Kidney (tissue), 14 donors: ENCODE measurements around the gene RBM19. TPM values are rescaled to one million over a fixed set of nuclear protein-coding genes. Genes with fewer than 3 reads are reported as not detected.

ENCODE experiments used
- DNase-seq, 5 donors: peaks; one replicate each; pipeline ENCODE4 v3.0.0-alpha.2; 2013 to 2020
- FAIRE-seq: peaks from 2 replicates; lab custom pipeline; 2012; peaks lifted over from hg19 to GRCh38; lab: Jason Lieb, UNC
- H3K27ac ChIP-seq, 2 donors: one replicate each; pipeline ENCODE4 v1.7.0; 2013; ENCODE audit warnings: low read depth in 2 of 2, low read length in 2 of 2, inconsistent platforms in 1 of 2
- H3K27me3 ChIP-seq: one replicate; pipeline ENCODE4 v1.7.1; 2013; ENCODE audit warnings: low read length, inconsistent platforms; ENCODE audit not compliant: control insufficient read depth, insufficient read depth
- H3K36me3 ChIP-seq, 3 donors: one replicate each; pipeline versions ENCODE4 v1.7.0 to v1.7.1; 2013; ENCODE audit warnings: low read length in 3 of 3, control low read depth in 1 of 3, inconsistent platforms in 1 of 3; ENCODE audit not compliant: insufficient read depth in 3 of 3, control insufficient read depth in 2 of 3
- H3K4me1 ChIP-seq, 3 donors: one replicate each; pipeline versions ENCODE4 v1.7.0 to v1.7.1; 2013; ENCODE audit warnings: low read length in 3 of 3, inconsistent platforms in 1 of 3, low read depth in 1 of 3; ENCODE audit not compliant: control insufficient read depth in 2 of 3, insufficient read depth in 2 of 3
- H3K4me3 ChIP-seq, 3 donors: one replicate each; pipeline versions ENCODE4 v1.7.0 to v1.8.1; 2013; ENCODE audit warnings: low read length in 3 of 3, control low read depth in 1 of 3, inconsistent platforms in 1 of 3
- H3K9ac ChIP-seq, 3 donors: one replicate each; pipeline versions ENCODE4 v1.7.0 to v1.7.1; 2013; ENCODE audit warnings: low read length in 3 of 3, control low read depth in 1 of 3, inconsistent platforms in 1 of 3
- H3K9me3 ChIP-seq, 3 donors: one replicate each; pipeline versions ENCODE4 v1.7.0 to v1.7.1; 2013; ENCODE audit warnings: low read length in 3 of 3, control low read depth in 1 of 3, inconsistent platforms in 1 of 3; ENCODE audit not compliant: control insufficient read depth in 2 of 3, insufficient read depth in 1 of 3
- intact Hi-C: fragments of 100-400 bp; cut with DNase I; formaldehyde crosslinking; loops from one replicate; pipeline ENCODE4 v1.11.1; 2022
- polyA plus RNA-seq: library from polyadenylated mRNA; stranded (reverse); fragments of 350-450 nt; fragmentation: Illumina TruSeq; extraction: RNeasy Lipid Tissue Mini Kit (QIAGEN cat#74804); gene quantifications from one replicate; pipeline ENCODE4 v1.2.3, GENCODE V29; 2014; ENCODE audit warnings: low read depth, low replicate concordance; ENCODE audit not compliant: insufficient read depth
- total RNA-seq: library from RNA; stranded (reverse); fragmentation: NEBNext Ultra II Directional; extraction: Animal tissue kit (Norgen Biotek cat#: 25700); gene quantifications from one replicate; pipeline ENCODE4 v1.2.1, GENCODE V29; 2021
- TF ChIP-seq, protein P1 (sequence below): IDR thresholded peaks from 3 replicates; pipeline ENCODE4 v1.5.1; 2012; ENCODE audit warnings: mild to moderate bottlenecking, moderate library complexity, borderline replicate concordance; ENCODE audit not compliant: insufficient read depth; ENCODE audit errors: extremely low read depth
- donor health status: control.
- donor health status: control.
- donor health status: control.
- donor health status: control.
- donor health status: control.
- donor health status: DM: yes; HTN: yes; CAD: no.
- donor health status: Normal renal cell carcinoma (clear cell type).

RBM19 gene
- total and polyA plus RNA-seq, 2 donors from 2014 or later, result 12.3 to 34.7 TPM

DNA sequence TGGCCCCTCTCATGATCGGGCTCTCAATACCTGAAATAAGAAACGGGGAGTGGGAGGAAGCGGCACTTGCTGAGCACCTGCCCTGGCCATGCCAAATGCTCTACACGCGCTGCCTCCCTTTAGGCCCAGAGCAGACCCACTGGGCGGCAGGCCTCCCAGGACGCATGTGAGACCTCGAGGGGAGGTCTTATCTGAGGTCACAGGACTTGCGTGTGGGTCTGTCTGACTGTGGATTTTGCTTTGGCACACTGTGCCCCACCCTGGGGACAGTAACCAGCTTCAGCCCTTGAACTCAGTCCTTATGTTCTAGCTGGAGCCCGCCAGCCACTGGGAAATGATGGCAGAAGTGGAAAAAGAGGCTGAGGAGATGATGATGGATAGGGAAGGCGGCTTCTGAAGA is 91.8 kb downstream of the RBM19 start:
- no peaks in the 10 kb centered on the region for H3K4me1 ChIP-seq
- FAIRE-seq (no peak), DNase-seq (no peak)
- H3K9ac ChIP-seq, result no peak overlapping the region
- no peaks in the 10 kb centered on the region for H3K36me3 ChIP-seq
- intact Hi-C loops, result no loop called here
- TF ChIP-seq, protein P1, sequence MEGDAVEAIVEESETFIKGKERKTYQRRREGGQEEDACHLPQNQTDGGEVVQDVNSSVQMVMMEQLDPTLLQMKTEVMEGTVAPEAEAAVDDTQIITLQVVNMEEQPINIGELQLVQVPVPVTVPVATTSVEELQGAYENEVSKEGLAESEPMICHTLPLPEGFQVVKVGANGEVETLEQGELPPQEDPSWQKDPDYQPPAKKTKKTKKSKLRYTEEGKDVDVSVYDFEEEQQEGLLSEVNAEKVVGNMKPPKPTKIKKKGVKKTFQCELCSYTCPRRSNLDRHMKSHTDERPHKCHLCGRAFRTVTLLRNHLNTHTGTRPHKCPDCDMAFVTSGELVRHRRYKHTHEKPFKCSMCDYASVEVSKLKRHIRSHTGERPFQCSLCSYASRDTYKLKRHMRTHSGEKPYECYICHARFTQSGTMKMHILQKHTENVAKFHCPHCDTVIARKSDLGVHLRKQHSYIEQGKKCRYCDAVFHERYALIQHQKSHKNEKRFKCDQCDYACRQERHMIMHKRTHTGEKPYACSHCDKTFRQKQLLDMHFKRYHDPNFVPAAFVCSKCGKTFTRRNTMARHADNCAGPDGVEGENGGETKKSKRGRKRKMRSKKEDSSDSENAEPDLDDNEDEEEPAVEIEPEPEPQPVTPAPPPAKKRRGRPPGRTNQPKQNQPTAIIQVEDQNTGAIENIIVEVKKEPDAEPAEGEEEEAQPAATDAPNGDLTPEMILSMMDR, result no peak
- no peaks in the 10 kb centered on the region for H3K27me3 ChIP-seq
- no peak overlapping the region for H3K4me3 ChIP-seq
- no peak overlapping the region for H3K27ac ChIP-seq
- H3K9me3 ChIP-seq, result no peaks in the 10 kb centered on the region

DNA sequence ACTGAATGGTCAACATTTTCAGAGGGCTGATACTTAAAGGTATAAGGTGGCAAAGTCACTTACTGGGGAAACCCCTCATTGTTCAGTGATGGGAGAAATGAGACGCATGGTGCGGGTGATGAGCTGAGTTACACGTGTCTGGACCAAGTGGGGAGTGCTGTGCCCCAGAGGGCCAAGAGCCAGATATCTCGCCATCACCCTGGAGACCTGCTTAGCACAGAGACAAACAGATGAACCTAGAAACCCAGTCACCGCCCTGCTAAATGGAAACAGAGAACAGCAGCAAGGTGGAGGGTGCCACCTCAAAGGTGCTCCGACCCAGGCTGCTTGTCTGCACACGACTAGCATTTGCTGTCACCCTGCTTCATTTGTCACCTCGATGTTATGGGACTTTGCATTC is 92.4 kb downstream of the RBM19 start:
- no peak for FAIRE-seq
- no peak overlapping the region for H3K9ac ChIP-seq
- no peaks in the 10 kb centered on the region for H3K27me3 ChIP-seq
- no peaks in the 10 kb centered on the region for H3K4me1 ChIP-seq
- intact Hi-C loops, result no loop called here
- no peaks in the 10 kb centered on the region for H3K9me3 ChIP-seq
- TF ChIP-seq, protein P1, result no peak
- no peak overlapping the region for H3K4me3 ChIP-seq
- no peaks in the 10 kb centered on the region for H3K36me3 ChIP-seq
- no peak for DNase-seq
- no peak overlapping the region for H3K27ac ChIP-seq

DNA sequence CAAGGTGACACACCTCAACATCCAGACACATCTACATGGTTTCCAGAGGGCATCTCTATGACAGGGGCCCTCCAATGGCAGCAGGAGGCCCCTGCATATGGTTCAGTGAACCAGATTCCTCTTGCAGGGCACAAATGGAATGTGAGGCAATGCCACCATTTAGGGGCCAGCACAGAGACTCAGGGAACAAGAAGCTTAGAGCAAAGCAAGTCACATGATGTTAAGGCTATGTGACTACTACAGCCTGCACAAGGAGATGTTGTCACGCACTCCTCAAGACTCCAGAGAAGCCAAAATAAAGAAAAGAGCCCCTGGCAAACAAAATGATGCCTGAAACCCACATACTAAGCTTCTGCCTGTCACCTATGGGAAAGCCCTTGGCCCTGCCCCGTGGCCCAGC is 95.2 kb downstream of the RBM19 start:
- Histone ChIP-seq H3K4me1 (no peaks in the 10 kb centered on the region), H3K9me3 (no peaks in the 10 kb centered on the region), H3K27me3 (no peaks in the 10 kb centered on the region), H3K9ac (no peak overlapping the region), H3K4me3 (no peak overlapping the region), H3K27ac (no peak overlapping the region), H3K36me3 (no peaks in the 10 kb centered on the region)
- intact Hi-C loops, result no loop called here
- no peak for FAIRE-seq
- TF ChIP-seq, protein P1, result no peak
- DNase-seq, result no peak

DNA sequence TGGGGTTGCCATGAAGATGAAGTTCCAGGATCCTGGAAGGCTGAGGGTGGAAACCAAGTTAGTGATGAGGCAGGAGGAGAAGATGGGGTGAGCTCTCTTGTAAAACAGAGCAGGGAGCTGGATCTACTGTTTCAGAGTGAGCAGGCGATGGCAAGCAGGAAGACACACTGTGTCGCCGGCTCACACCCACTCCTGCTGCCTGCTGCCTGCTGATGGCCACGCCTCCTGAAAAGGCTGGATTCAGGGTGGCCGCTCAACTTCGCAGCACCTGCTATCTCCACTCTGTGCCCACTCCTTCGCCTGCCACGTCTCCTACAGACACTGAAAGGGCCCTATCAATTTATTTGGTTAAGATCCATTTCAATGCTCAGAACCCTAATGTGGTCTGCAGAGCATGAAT is 96.1 kb downstream of the RBM19 start:
- H3K4me1 ChIP-seq, result no peaks in the 10 kb centered on the region
- H3K9ac ChIP-seq, result no peak overlapping the region
- DNase-seq (no peak), FAIRE-seq (no peak)
- no peaks in the 10 kb centered on the region for H3K27me3 ChIP-seq
- H3K4me3 ChIP-seq, result no peak overlapping the region
- TF ChIP-seq, protein P1, result no peak
- intact Hi-C loops, result no loop called here
- no peak overlapping the region for H3K27ac ChIP-seq
- H3K9me3 ChIP-seq, result no peaks in the 10 kb centered on the region
- H3K36me3 ChIP-seq, result no peaks in the 10 kb centered on the region
